HepG2 (cell line): ENCODE data around the gene SLC44A4. TPM values are rescaled to one million over a fixed set of nuclear protein-coding genes. Genes with fewer than 3 reads are reported as not detected.

Source experiments
- ARID5B ChIP-seq: IDR thresholded peaks from 2 replicates; pipeline ENCODE4 v1.4.0; 2020; ENCODE audit warnings: mild to moderate bottlenecking, missing genetic modification reagents
- ARNTL ChIP-seq: sonication (generic); formaldehyde crosslinking; IDR thresholded peaks from 2 replicates; pipeline ENCODE4 v1.4.0; 2020; ENCODE audit warnings: mild to moderate bottlenecking, missing genetic modification reagents
- CBX5 ChIP-seq: sonication (generic); formaldehyde crosslinking; IDR thresholded peaks from 2 replicates; pipeline ENCODE4 v1.4.0; 2020; ENCODE audit warnings: missing genetic modification reagents, borderline replicate concordance
- JUND ChIP-seq: sonication (generic); formaldehyde crosslinking; IDR thresholded peaks from 2 replicates; pipeline ENCODE4 v1.8.0; 2022; ENCODE audit warnings: mild to moderate bottlenecking, missing genetic modification reagents
- NPAS2 ChIP-seq: sonication (generic); formaldehyde crosslinking; IDR thresholded peaks from 2 replicates; pipeline ENCODE4 v1.8.0; 2022; ENCODE audit warnings: mild to moderate bottlenecking, missing genetic modification reagents, borderline replicate concordance
- NR2F6 ChIP-seq, 2 experiments: IDR thresholded peaks; 2 replicates each; pipeline ENCODE4 v1.6.1; 2016; ENCODE audit warnings: antibody characterized with exemption in 1 of 2, mild to moderate bottlenecking in 1 of 2
- ONECUT2 ChIP-seq: sonication (generic); formaldehyde crosslinking; IDR thresholded peaks from 2 replicates; pipeline ENCODE4 v1.4.0; 2020; ENCODE audit warnings: missing genetic modification reagents
- POLR2G ChIP-seq: fragments of 200-400 bp; formaldehyde crosslinking; IDR thresholded peaks from 2 replicates; pipeline ENCODE4 v1.6.1; 2018; ENCODE audit warnings: mild to moderate bottlenecking, low read depth, low read length, moderate library complexity
- RFXANK ChIP-seq: IDR thresholded peaks from 2 replicates; pipeline ENCODE4 v1.6.1; 2016
- SIX1 ChIP-seq: sonication (generic); formaldehyde crosslinking; IDR thresholded peaks from 2 replicates; pipeline ENCODE4 v1.4.0; 2020; ENCODE audit warnings: missing genetic modification reagents, borderline replicate concordance
- SMAD1 ChIP-seq: sonication (generic); formaldehyde crosslinking; IDR thresholded peaks from 2 replicates; pipeline ENCODE4 v1.4.0; 2020; ENCODE audit warnings: missing genetic modification reagents, low read depth, mild to moderate bottlenecking, borderline replicate concordance
- SMARCE1 ChIP-seq: fragments of 450-650 bp; IDR thresholded peaks from 2 replicates; pipeline ENCODE4 v1.6.1; 2017; ENCODE audit warnings: borderline replicate concordance
- TAF1 ChIP-seq: sonication (generic); formaldehyde crosslinking; IDR thresholded peaks from 2 replicates; pipeline ENCODE4 v1.4.0; 2020; ENCODE audit warnings: missing genetic modification reagents
- THYN1 ChIP-seq: sonication (generic); formaldehyde crosslinking; IDR thresholded peaks from 2 replicates; pipeline ENCODE4 v1.8.1; 2023; ENCODE audit warnings: low read depth, mild to moderate bottlenecking, moderate library complexity, missing genetic modification reagents, borderline replicate concordance
- TRIM24 ChIP-seq: sonication (generic); formaldehyde crosslinking; IDR thresholded peaks from 2 replicates; pipeline ENCODE4 v1.8.0; 2022; ENCODE audit warnings: mild to moderate bottlenecking, missing genetic modification reagents
- ZNF407 ChIP-seq: sonication (generic); formaldehyde crosslinking; IDR thresholded peaks from one replicate; pipeline ENCODE4 v1.5.1; 2020; ENCODE audit warnings: mild to moderate bottlenecking, missing genetic modification reagents; ENCODE audit errors: not compliant biosample characterization
- polyA plus RNA-seq, 8 experiments: library from polyadenylated mRNA; depleted of rRNA in 3 of 8; stranded (reverse) in 7 of 8; unstranded in 1 of 8; fragments of >200 nt; fragmentation: Illumina TruSeq in 4 of 8; extraction: Trizol in 4 of 8; gene quantifications; 2 replicates each; pipeline versions ENCODE4 v1.2.1 to v1.2.3, GENCODE V29; 2011 to 2016; ENCODE audit warnings: low read depth in 4 of 8, missing spikeins in 1 of 8, mixed read lengths in 1 of 8; ENCODE audit not compliant: insufficient read depth in 1 of 8
- total RNA-seq, 5 experiments: library from RNA; depleted of rRNA; stranded (reverse); fragments of >200 nt; fragmentation: Illumina TruSeq; extraction: Trizol; gene quantifications; 2 replicates each; pipeline ENCODE4 v1.2.3, GENCODE V29; 2016; ENCODE audit warnings: low read depth in 1 of 5

SLC44A4 gene
- total and polyA plus RNA-seq, 2 of the 13 experiments (the other 11 are each of a cell fraction or from before 2014, with no cell fraction given), result 3.5 to 5.9 TPM

GRCh38 chr6:31877651-31878161 is 1.1 kb downstream of the SLC44A4 start (continued):
- TF ChIP-seq ARID5B (CRISPR knock-in tag) (0 out of 2 replicates have a peak, but pooled peaks have one; percentile 35), POLR2G (peak; percentile 58), THYN1 (no peak), JUND (CRISPR knock-in tag) (no peak), SMARCE1 (no peak), ONECUT2 (CRISPR knock-in tag) (no peak), ZNF407 (CRISPR knock-in tag) (no peak), TAF1 (peak; percentile 43; the same call in 1 of the 2 replicates), NR2F6 (IDR thresholded peaks at IDR 0.05) (no peak; the same call in 1 of the 2 replicates), NR2F6 (CRISPR knock-in tag; IDR thresholded peaks at IDR 0.05) (peak; percentile 67; the same call in 1 of the 2 replicates), TRIM24 (CRISPR knock-in tag) (no peak), ARNTL (peak; percentile 66), SIX1 (CRISPR knock-in tag) (peak; percentile 81; the same call in 1 of the 2 replicates), SMAD1 (no peak), RFXANK (CRISPR knock-in tag) (no peak), CBX5 (peak; percentile 55; the same call in 1 of the 2 replicates), NPAS2 (CRISPR knock-in tag) (no peak)
